Brain microvascular endothelial cell (primary cell): Measurements from ENCODE around the gene XRCC5.

Source experiments
- DNase-seq: peaks from one replicate; pipeline ENCODE4 v3.0.0-alpha.2; 2020
- H3K27ac ChIP-seq: fragments of 250-450 bp; sonication (Bioruptor Pico); 2 replicates; pipeline ENCODE4 v1.5.1; 2020; ENCODE audit warnings: mild to moderate bottlenecking, moderate library complexity
- H3K27me3 ChIP-seq: fragments of 250-450 bp; sonication (Bioruptor Pico); replicated peaks from 2 replicates; pipeline ENCODE4 v1.5.1; 2020; ENCODE audit warnings: mild to moderate bottlenecking
- H3K36me3 ChIP-seq: fragments of 250-450 bp; sonication (Bioruptor Pico); replicated peaks from 2 replicates; pipeline ENCODE4 v1.5.1; 2020; ENCODE audit warnings: mild to moderate bottlenecking
- H3K4me3 ChIP-seq: 2 replicates; pipeline ENCODE4 v1.5.1; 2011; ENCODE audit warnings: low read depth, mild to moderate bottlenecking, control low read depth, low read length, moderate library complexity
- CTCF ChIP-seq: IDR thresholded peaks from 2 replicates; pipeline ENCODE4 v1.5.1; 2011; ENCODE audit warnings: low read depth, mild to moderate bottlenecking, moderate library complexity, low read length, control low read depth, inconsistent platforms; ENCODE audit errors: missing control alignments
- in situ Hi-C: cut with HindIII; loops from 2 replicates; pipeline ENCODE4 v1.10.0; 2017; ENCODE audit warnings: low sequenced_read_pairs, low pct_ligation_motif_present

XRCC5 gene

GRCh38 chr2:216117561-216118340 lies 8.6 kb downstream of the XRCC5 start:
- Histone ChIP-seq H3K36me3 (peaks cover 55% of the 10 kb centered on the region), H3K27me3 (no peaks in the 10 kb centered on the region), H3K27ac (no peak overlapping the region), H3K4me3 (no peak overlapping the region)
- no peak for DNase-seq
- TF ChIP-seq CTCF, result no peak
- in situ Hi-C loops, result no loop called here

DNA sequence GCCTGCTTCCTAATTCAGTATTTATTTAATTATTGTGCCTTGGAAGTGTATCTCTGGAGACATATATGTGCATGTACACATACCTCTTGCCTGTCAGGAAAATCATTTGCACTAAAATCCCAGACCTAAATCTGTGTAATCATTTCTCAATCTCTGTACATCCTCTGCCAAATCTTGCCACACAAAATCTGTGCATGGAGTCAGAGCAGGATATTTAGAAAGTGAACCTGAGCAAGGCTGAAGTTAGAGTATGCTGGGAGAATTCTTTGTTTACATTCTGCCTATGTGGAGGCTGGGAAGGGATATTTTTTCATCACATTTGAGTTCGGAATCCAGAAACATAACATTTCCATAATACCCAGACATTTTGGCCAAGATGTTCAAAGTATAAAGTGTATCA lies 9.3 kb downstream of the XRCC5 start:
- in situ Hi-C loops, result no loop called here
- H3K27me3 ChIP-seq, result no peaks in the 10 kb centered on the region
- no peak for DNase-seq
- H3K36me3 ChIP-seq, result peaks cover 56% of the 10 kb centered on the region
- TF ChIP-seq CTCF, result no peak
- H3K4me3 ChIP-seq, result no peak overlapping the region
- H3K27ac ChIP-seq, result no peak overlapping the region

DNA sequence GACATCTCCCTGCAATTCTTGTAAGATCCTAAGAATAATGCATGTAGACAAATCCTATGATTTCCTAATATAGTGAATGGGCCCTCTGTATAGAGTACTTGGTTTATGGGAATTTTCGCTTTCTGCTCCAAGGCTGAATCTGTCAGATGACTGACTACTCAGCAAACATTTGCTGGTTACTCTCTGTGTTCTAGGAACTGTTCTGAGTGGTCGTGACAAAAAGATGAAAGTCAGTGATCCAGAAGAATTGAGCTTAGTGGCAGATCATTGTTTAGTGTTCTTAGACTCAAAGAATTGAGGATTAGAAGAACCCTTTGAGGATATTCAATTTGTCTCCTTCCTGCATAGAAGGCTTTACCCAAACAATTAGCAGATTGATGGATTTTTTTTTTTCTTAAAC lies 10.0 kb downstream of the XRCC5 start:
- TF ChIP-seq CTCF, result no peak
- no peak for DNase-seq
- in situ Hi-C loops, result no loop called here
- Histone ChIP-seq H3K27ac (no peak overlapping the region), H3K4me3 (no peak overlapping the region), H3K27me3 (no peaks in the 10 kb centered on the region), H3K36me3 (peaks cover 56% of the 10 kb centered on the region)

DNA sequence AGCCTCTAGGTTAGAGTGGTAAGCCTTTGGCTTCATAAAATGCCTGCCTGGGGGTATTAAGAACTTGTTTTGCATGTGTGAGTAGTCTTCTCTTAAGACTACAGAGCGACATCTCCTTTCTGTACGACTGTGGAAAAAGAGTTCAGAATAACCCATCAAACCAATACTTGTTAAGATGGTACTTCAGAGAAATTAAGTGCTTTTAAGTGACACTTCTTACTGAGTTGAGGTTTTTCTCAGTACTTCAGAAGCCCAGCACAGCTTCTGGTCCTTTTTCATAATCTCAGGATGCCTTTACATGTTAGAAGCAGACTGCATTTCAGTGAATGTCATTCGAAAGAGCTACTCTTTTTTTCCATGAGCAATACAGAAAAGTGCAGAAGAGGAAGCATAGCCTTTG lies 10.8 kb downstream of the XRCC5 start:
- Histone ChIP-seq H3K27me3 (no peaks in the 10 kb centered on the region), H3K4me3 (no peak overlapping the region), H3K27ac (no peak overlapping the region), H3K36me3 (peaks cover 59% of the 10 kb centered on the region)
- in situ Hi-C loops, result no loop called here
- TF ChIP-seq CTCF, result no peak
- DNase-seq, result no peak

DNA sequence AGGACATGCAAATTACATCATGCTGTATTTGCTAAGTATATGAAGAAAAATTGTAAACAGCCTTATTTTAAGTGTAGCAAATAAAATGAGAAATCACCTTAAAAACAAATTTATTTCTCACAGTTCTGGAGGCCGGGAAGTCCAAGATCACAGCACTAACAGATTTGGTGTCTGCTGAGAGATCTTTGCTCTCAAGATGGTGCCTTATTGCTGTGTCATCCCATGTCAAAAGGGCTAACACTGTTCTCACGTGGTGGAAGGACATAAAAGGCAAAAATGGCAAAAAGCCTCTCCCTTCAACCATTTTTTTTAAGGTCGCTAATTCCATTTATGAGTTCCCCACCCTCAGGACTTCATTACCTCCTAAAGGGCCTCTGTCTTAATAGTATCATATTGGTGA lies 12.1 kb downstream of the XRCC5 start:
- H3K36me3 ChIP-seq, result peaks cover 66% of the 10 kb centered on the region
- no peak for DNase-seq
- in situ Hi-C loops, result no loop called here
- no peak overlapping the region for H3K4me3 ChIP-seq
- no peak for TF ChIP-seq CTCF
- no peaks in the 10 kb centered on the region for H3K27me3 ChIP-seq
- no peak overlapping the region for H3K27ac ChIP-seq

DNA sequence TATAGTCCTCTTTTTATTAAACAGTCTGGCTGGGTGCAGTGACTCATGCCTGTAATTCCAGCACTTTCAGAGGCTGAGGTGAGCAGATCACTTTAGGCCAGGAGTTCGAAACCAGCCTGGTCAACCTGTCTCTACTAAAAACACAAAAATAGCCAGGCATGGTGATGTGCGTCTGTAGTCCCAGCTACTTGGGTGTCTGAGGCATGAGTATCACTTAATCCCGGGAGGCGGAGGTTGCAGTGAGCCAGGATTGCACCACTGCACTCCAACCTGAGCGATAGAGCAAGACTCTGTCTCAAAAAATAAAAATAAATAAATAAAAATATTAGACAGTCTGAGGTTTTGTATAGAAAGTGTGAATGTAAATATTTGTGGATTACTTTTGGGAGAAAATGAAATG lies 17.8 kb downstream of the XRCC5 start:
- no peak for TF ChIP-seq CTCF
- Histone ChIP-seq H3K4me3 (no peak overlapping the region), H3K27ac (no peak overlapping the region), H3K36me3 (peaks cover 73% of the 10 kb centered on the region), H3K27me3 (no peaks in the 10 kb centered on the region)
- DNase-seq, result no peak
- in situ Hi-C loops, result no loop called here
